GM23338 (cell line): ENCODE measurements around the gene HNRNPC.

Experiments
- CTCF ChIP-seq, 2 experiments: fragments of 200-600 bp in 1 of 2; sonication (generic) in 1 of 2; conservative IDR thresholded peaks; 2 replicates each; pipeline versions ENCODE4 v1.5.1 to v1.6.1; 2016 to 2017; ENCODE audit warnings: antibody characterized with exemption in 2 of 2, low read depth in 2 of 2, mild to moderate bottlenecking in 2 of 2, moderate library complexity in 1 of 2
- EZH2 ChIP-seq: fragments of 200-600 bp; sonication (generic); IDR thresholded peaks from one replicate; pipeline ENCODE4 v1.8.0; 2017; ENCODE audit warnings: antibody characterized with exemption, mild to moderate bottlenecking, low read depth; ENCODE audit not compliant: unreplicated experiment
- EZH2phosphoT487 ChIP-seq: fragments of 200-600 bp; sonication (generic); IDR thresholded peaks from one replicate; pipeline ENCODE4 v1.8.1; 2018; ENCODE audit warnings: antibody characterized with exemption; ENCODE audit not compliant: unreplicated experiment
- POLR2AphosphoS5 ChIP-seq: IDR thresholded peaks from 2 replicates; pipeline ENCODE4 v1.6.1; 2016; ENCODE audit warnings: antibody characterized with exemption, low read depth
- REST ChIP-seq: IDR thresholded peaks from one replicate; pipeline ENCODE4 v1.6.1; 2018; ENCODE audit warnings: antibody characterized with exemption; ENCODE audit not compliant: unreplicated experiment
- STAT1 ChIP-seq: IDR thresholded peaks from one replicate; pipeline ENCODE4 v1.6.1; 2016; ENCODE audit warnings: antibody characterized with exemption; ENCODE audit not compliant: unreplicated experiment

GRCh38 chr14:21211509-21211908 is 57.7 kb downstream of the HNRNPC start:
- TF ChIP-seq CTCF (conservative IDR thresholded peaks at IDR 0.05; ENCODE audit: low read depth in 2 of 2), result no peak
- no peak for TF ChIP-seq EZH2phosphoT487
- no peak for TF ChIP-seq REST
- no peak for TF ChIP-seq POLR2AphosphoS5
- TF ChIP-seq EZH2, result no peak
- no peak for TF ChIP-seq STAT1
